Measurements from ENCODE around the gene NUP214. TPM values are rescaled to one million over a fixed set of nuclear protein-coding genes. Genes with fewer than 3 reads are reported as not detected.

NUP214 gene
- total RNA-seq, 1 experiment from 2014 or later = 35.5 TPM

DNA sequence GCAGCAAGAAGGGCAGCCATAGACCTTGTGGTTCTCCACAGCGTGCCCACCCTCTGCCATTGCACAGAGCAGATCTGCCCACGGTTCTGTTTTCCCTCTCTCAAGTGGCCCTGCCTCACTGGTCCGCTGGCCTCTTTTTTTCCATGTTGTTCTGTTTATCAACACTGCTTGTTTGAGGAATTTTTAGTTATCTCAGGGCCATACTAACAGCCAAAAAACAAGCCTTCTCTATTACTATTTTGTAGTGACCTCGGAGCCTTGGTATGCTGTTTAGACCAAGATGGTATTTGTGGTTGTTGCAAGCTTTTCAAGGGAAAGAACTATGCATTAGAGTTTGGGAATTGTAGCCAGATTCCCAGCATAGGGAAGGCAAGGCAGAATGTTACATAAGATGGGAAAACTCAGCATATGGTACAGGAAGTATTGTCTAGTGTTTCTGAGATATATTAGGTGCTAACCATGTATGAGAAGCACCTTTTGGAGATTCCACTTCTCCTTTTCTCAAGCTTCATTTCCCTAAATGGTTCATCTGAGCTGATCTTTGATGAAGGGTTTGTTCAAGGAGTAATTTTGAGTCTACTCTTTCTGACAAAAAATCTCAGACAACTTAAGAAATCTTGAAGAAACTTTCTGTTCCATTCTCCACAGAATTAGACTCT lies 54.3 kb downstream of the NUP214 start:
- CTCF ChIA-PET = interaction anchor here (0.9 to 4.2 kb wide), 2 partner anchors 157 kb away, joined by 4 to 29 read pairs; no protein-coding TSS in a partner anchor
- Histone ChIP-seq H3K79me2 (ENCODE audit: insufficient read depth, low read length) (no peaks in the 10 kb centered on the region; the same call in none of the 2 replicates), H3K9ac (ENCODE audit: low read length) (no peak overlapping the region), H3K27me3 (ENCODE audit: insufficient read depth, low read length) (no peaks in the 10 kb centered on the region), H3K4me2 (ENCODE audit: low read length) (no peak overlapping the region), H2AFZ (ENCODE audit: low read depth, low read length, poor library complexity, severe bottlenecking) (no peak overlapping the region), H3K4me1 (ENCODE audit: control insufficient read depth in 1 of 2, insufficient read depth in 2 of 2, low read length in 2 of 2) (no peaks in the 10 kb centered on the region), H3K4me3 (replicated peaks in 1 of 2; ENCODE audit: low read depth in 1 of 2, low read length in 2 of 2) (no peak overlapping the region), H3K27ac (ENCODE audit: low read depth, low read length) (no peak overlapping the region), H4K20me1 (ENCODE audit: insufficient read depth) (no peaks in the 10 kb centered on the region), H3K36me3 (ENCODE audit: control insufficient read depth in 1 of 2, insufficient read depth in 2 of 2, low read length in 2 of 2) (peaks cover 39 to 47% of the 10 kb centered on the region in 2 experiments), H3K9me2 (ENCODE audit: insufficient read depth) (no peaks in the 10 kb centered on the region), H3K9me3 (ENCODE audit: control insufficient read depth in 1 of 2, insufficient read depth in 1 of 2, low read depth in 1 of 2, low read length in 2 of 2) (no peaks in the 10 kb centered on the region)
- POLR2A ChIA-PET = no interaction called here
- no peak for TF ChIP-seq POLR2A (IDR thresholded peaks at IDR 0.05; ENCODE audit: borderline replicate concordance, extremely low read depth, insufficient read depth, insufficient read length)
- no peak for TF ChIP-seq ELF1 (IDR thresholded peaks at IDR 0.05; ENCODE audit: borderline replicate concordance, low read depth)
- TF ChIP-seq SIN3A (IDR thresholded peaks at IDR 0.05; ENCODE audit: low read depth) = no peak
- DNase-seq (ENCODE audit: low read depth, low spot score) (no peak), ATAC-seq (no peak)
- intact Hi-C loops (cut with micrococcal nuclease) = no loop called here
- no TSS peak for BruUV-seq (replicated peaks)
- RAD21 ChIA-PET (ENCODE audit: low non-redundant PET in 1 of 2, low total read pairs in 2 of 2, uncharacterized antibody in 2 of 2, unreplicated experiment in 2 of 2) = no interaction called here

DNA sequence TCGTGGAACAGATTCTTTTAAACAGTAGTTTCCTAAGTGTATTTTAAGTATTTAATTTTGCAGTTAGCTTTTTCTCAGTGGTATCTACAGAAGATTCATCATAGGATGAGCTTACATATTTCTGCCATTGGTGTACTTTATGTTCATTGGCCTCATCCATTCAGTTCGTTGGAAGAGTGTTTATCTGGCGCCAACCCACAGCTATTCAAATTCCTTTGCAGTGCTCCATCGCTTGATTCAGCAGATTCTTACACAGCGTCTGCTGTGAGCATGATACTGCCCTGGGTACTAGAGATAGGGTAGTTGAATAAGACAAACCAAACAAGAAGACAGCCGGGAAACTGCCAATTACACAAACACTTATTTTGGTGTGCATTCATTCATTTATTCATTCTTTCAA lies 55.1 kb downstream of the NUP214 start:
- no peaks in the 10 kb centered on the region for H3K9me3 ChIP-seq (ENCODE audit: control insufficient read depth in 1 of 2, insufficient read depth in 1 of 2, low read depth in 1 of 2, low read length in 2 of 2)
- no peaks in the 10 kb centered on the region for H3K9me2 ChIP-seq (ENCODE audit: insufficient read depth)
- peaks cover 5% of the 10 kb centered on the region for H3K79me2 ChIP-seq (ENCODE audit: insufficient read depth, low read length)
- no TSS peak for BruUV-seq (replicated peaks)
- ChIA-PET CTCF (interaction anchor here (0.9 kb wide), 1 partner anchor 156 kb away, joined by 4 read pairs; no protein-coding TSS in a partner anchor), RAD21 (ENCODE audit: low non-redundant PET in 1 of 2, low total read pairs in 2 of 2, uncharacterized antibody in 2 of 2, unreplicated experiment in 2 of 2) (interaction anchor here in 1 of 2 experiments (0.5 kb wide), 1 partner anchor 87 kb away, joined by 3 read pairs; no protein-coding TSS in a partner anchor), POLR2A (no interaction called here)
- no peak overlapping the region for H3K4me3 ChIP-seq (replicated peaks in 1 of 2; ENCODE audit: low read depth in 1 of 2, low read length in 2 of 2)
- H3K4me2 ChIP-seq (ENCODE audit: low read length) = no peak overlapping the region
- no peaks in the 10 kb centered on the region for H3K27me3 ChIP-seq (ENCODE audit: insufficient read depth, low read length)
- H3K9ac ChIP-seq (ENCODE audit: low read length) = no peak overlapping the region
- H3K27ac ChIP-seq (ENCODE audit: low read depth, low read length) = no peak overlapping the region
- no peak overlapping the region for H2AFZ ChIP-seq (ENCODE audit: low read depth, low read length, poor library complexity, severe bottlenecking)
- H4K20me1 ChIP-seq (ENCODE audit: insufficient read depth) = no peaks in the 10 kb centered on the region
- H3K36me3 ChIP-seq (ENCODE audit: control insufficient read depth in 1 of 2, insufficient read depth in 2 of 2, low read length in 2 of 2) = peaks cover 33 to 44% of the 10 kb centered on the region in 2 experiments
- intact Hi-C loops (cut with micrococcal nuclease) = no loop called here
- ATAC-seq = no peak
- no peak for DNase-seq (ENCODE audit: low read depth, low spot score)
- no peak for TF ChIP-seq CEBPB (IDR thresholded peaks at IDR 0.05; ENCODE audit: low read depth)
- TF ChIP-seq FOSL1 (IDR thresholded peaks at IDR 0.05; ENCODE audit: low read depth) = no peak
- TF ChIP-seq EGR1 (IDR thresholded peaks at IDR 0.05; ENCODE audit: low read depth) = no peak
- TF ChIP-seq JUND (IDR thresholded peaks at IDR 0.05) = no peak
- TF ChIP-seq, protein P1, sequence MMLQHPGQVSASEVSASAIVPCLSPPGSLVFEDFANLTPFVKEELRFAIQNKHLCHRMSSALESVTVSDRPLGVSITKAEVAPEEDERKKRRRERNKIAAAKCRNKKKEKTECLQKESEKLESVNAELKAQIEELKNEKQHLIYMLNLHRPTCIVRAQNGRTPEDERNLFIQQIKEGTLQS (IDR thresholded peaks at IDR 0.05) = no peak
- no peak for TF ChIP-seq POLR2A (IDR thresholded peaks at IDR 0.05; ENCODE audit: borderline replicate concordance, extremely low read depth, insufficient read depth, insufficient read length)
- TF ChIP-seq POLR2AphosphoS5 (IDR thresholded peaks at IDR 0.05; ENCODE audit: low read depth, low read length) = no peak
- TF ChIP-seq ZFX (IDR thresholded peaks at IDR 0.05) = no peak
- no peak for TF ChIP-seq YY1 (IDR thresholded peaks at IDR 0.05; ENCODE audit: extremely low read depth, insufficient replicate concordance, low read depth, low read length)
- no peaks in the 10 kb centered on the region for H3K4me1 ChIP-seq (ENCODE audit: control insufficient read depth in 1 of 2, insufficient read depth in 2 of 2, low read length in 2 of 2)
